Panc1 (cell line): ENCODE measurements around the gene PGBD1. TPM values are rescaled to one million over a fixed set of nuclear protein-coding genes. Genes with fewer than 3 reads are reported as not detected.

Experiments used
- ATAC-seq: fragments of 200-7000 bp; cut with Tn5 transposase; 2 replicates; pipeline ENCODE4 v1.9.1; 2020; ENCODE audit warnings: mild to moderate bottlenecking, moderate library complexity
- BruUV-seq: library from RNA; stranded (reverse); fragments of 400-500 nt; replicated peaks from 2 replicates; lab custom pipeline; 2021; lab: Mats Ljungman, UMichigan
- CTCF ChIA-PET: fragments of 300-600 bp; sonication (Branson Sonifier 250); formaldehyde crosslinking; loops from one replicate; lab custom pipeline; 2022; ENCODE audit warnings: antibody characterized with exemption; lab: Charles Lee
- POLR2A ChIA-PET: fragments of 300-600 bp; sonication (Branson Sonifier 250); formaldehyde crosslinking; loops from one replicate; lab custom pipeline; 2022; ENCODE audit warnings: antibody characterized with exemption; lab: Charles Lee
- DNase-seq: peaks from one replicate; pipeline ENCODE4 v3.0.0-alpha.2; 2010; ENCODE audit warnings: low read depth, low spot score
- H3K27ac ChIP-seq: 2 replicates; pipeline ENCODE4 v1.5.1; 2011; ENCODE audit warnings: mild to moderate bottlenecking, low read length, inconsistent platforms
- H3K27me3 ChIP-seq: fragments of 200-500 bp; sonication (Bioruptor generic); 2 replicates; pipeline ENCODE4 v1.6.0; 2014; ENCODE audit warnings: low read length, inconsistent platforms; ENCODE audit not compliant: control insufficient read depth, insufficient read depth
- H3K36me3 ChIP-seq: fragments of 200-500 bp; sonication (Bioruptor generic); 2 replicates; pipeline ENCODE4 v1.5.1; 2014; ENCODE audit warnings: inconsistent platforms, mild to moderate bottlenecking, low read length, moderate library complexity; ENCODE audit not compliant: control insufficient read depth, insufficient read depth
- H3K4me1 ChIP-seq: 2 replicates; pipeline ENCODE4 v1.5.1; 2011; ENCODE audit warnings: inconsistent platforms, mild to moderate bottlenecking, low read length, moderate library complexity; ENCODE audit not compliant: control insufficient read depth, insufficient read depth
- H3K4me3 ChIP-seq, 2 experiments: 2 replicates each; pipeline ENCODE4 v1.5.1; 2011 to 2012; ENCODE audit warnings: low read depth in 2 of 2, low read length in 2 of 2, mild to moderate bottlenecking in 2 of 2, inconsistent platforms in 1 of 2, moderate library complexity in 1 of 2
- H3K9me3 ChIP-seq: fragments of 200-500 bp; sonication (Bioruptor generic); 2 replicates; pipeline ENCODE4 v1.5.1; 2014; ENCODE audit warnings: low read depth, mild to moderate bottlenecking, inconsistent platforms, low read length, moderate library complexity; ENCODE audit not compliant: control insufficient read depth, insufficient read depth
- CTCF ChIP-seq: fragments of 450-650 bp; IDR thresholded peaks from 2 replicates; pipeline ENCODE4 v1.5.1; 2017; ENCODE audit warnings: mild to moderate bottlenecking
- POLR2AphosphoS5 ChIP-seq: IDR thresholded peaks from 2 replicates; pipeline ENCODE4 v1.6.1; 2012; ENCODE audit warnings: mild to moderate bottlenecking, low read depth, low read length, moderate library complexity
- REST ChIP-seq, 2 experiments: IDR thresholded peaks; 2 replicates each; pipeline ENCODE4 v1.6.1; 2011 to 2012; ENCODE audit warnings: low read depth in 2 of 2, control low read depth in 1 of 2, low read length in 1 of 2, mild to moderate bottlenecking in 1 of 2, moderate library complexity in 1 of 2; ENCODE audit not compliant: insufficient read depth in 1 of 2
- SIN3A ChIP-seq: IDR thresholded peaks from 2 replicates; pipeline ENCODE4 v1.6.1; 2012; ENCODE audit warnings: low read depth, mild to moderate bottlenecking, low read length, moderate library complexity, borderline replicate concordance; ENCODE audit not compliant: insufficient read depth
- TCF7L2 ChIP-seq: IDR thresholded peaks from 2 replicates; pipeline ENCODE4 v1.6.1; 2011; ENCODE audit warnings: mild to moderate bottlenecking, low read depth, low read length, inconsistent platforms
- in situ Hi-C: cut with HindIII; loops from 2 replicates; pipeline ENCODE4 v1.10.0; 2016; ENCODE audit warnings: low sequenced_read_pairs, low pct_unique_long_range_greater_than_20kb
- intact Hi-C: fragments of 100-400 bp; cut with micrococcal nuclease; formaldehyde crosslinking; loops from one replicate; pipeline ENCODE4 v1.10.0; 2022; ENCODE audit not compliant: unreplicated experiment
- total RNA-seq: library from RNA; stranded (reverse); gene quantifications from one replicate; pipeline ENCODE4 v1.2.1, GENCODE V29; 2021; ENCODE audit not compliant: unreplicated experiment

The PGBD1 gene
- total RNA-seq, 1 experiment from 2014 or later = 7.6 TPM

GRCh38 chr6:28345201-28345600 lies 63.8 kb downstream of the PGBD1 start:
- no peak overlapping the region for H3K4me3 ChIP-seq
- DNase-seq (no peak), ATAC-seq (no peak)
- POLR2A ChIA-PET = interaction anchor here (1.0 kb wide), 1 partner anchor 10 kb away, joined by 3 read pairs; no protein-coding TSS in a partner anchor
- no peaks in the 10 kb centered on the region for H3K4me1 ChIP-seq
- CTCF ChIA-PET = interaction anchor here (0.6 kb wide), 1 partner anchor 64 kb away, joined by 3 read pairs; the partner anchor contains the start of gene PGBD1
- BruUV-seq = no TSS peak
- in situ Hi-C loops = no loop called here
- intact Hi-C loops = no loop called here
- H3K9me3 ChIP-seq = no peaks in the 10 kb centered on the region
- H3K27ac ChIP-seq = no peak overlapping the region
- TF ChIP-seq REST (IDR thresholded peaks at IDR 0.05; ENCODE audit: insufficient read depth in 1 of 2, low read depth in 2 of 2, low read length in 1 of 2) = no peak
- TF ChIP-seq POLR2AphosphoS5 = no peak
- TF ChIP-seq TCF7L2 = no peak
- TF ChIP-seq CTCF = no peak
- no peak for TF ChIP-seq SIN3A
- peaks cover under 1% of the 10 kb centered on the region; the same call in 1 of the 2 replicates for H3K36me3 ChIP-seq
- H3K27me3 ChIP-seq = no peaks in the 10 kb centered on the region

- no peaks in the 10 kb centered on the region for H3K9me3 ChIP-seq
- TF ChIP-seq REST (IDR thresholded peaks at IDR 0.05; ENCODE audit: insufficient read depth in 1 of 2, low read depth in 2 of 2, low read length in 1 of 2) = no peak
- no peak for TF ChIP-seq TCF7L2
- no peak for TF ChIP-seq POLR2AphosphoS5
- TF ChIP-seq CTCF = no peak
- no peak for TF ChIP-seq SIN3A
- peaks cover 2% of the 10 kb centered on the region; the same call in 1 of the 2 replicates for H3K36me3 ChIP-seq
- BruUV-seq = no TSS peak
- intact Hi-C loops = no loop called here
- no peak overlapping the region for H3K4me3 ChIP-seq
- ChIA-PET POLR2A (no interaction called here), CTCF (no interaction called here)
- in situ Hi-C loops = no loop called here
- H3K27ac ChIP-seq = no peak overlapping the region
- H3K27me3 ChIP-seq = no peaks in the 10 kb centered on the region
- ATAC-seq (no peak), DNase-seq (no peak)
- peaks cover 5% of the 10 kb centered on the region for H3K4me1 ChIP-seq
Measured at GRCh38 chr6:28347119-28347518, 65.7 kb downstream of the PGBD1 start.
